GM12875 (cell line): ENCODE measurements around the gene TRPM8.

Source experiments
- H3K4me3 ChIP-seq: one replicate; pipeline ENCODE4 v1.5.1; 2011; ENCODE audit warnings: low read depth, low read length, control low read depth
- CTCF ChIP-seq: IDR thresholded peaks from 2 replicates; pipeline ENCODE4 v1.5.1; 2011; ENCODE audit warnings: low read depth, mild to moderate bottlenecking, control low read depth, inconsistent platforms, low read length, moderate library complexity, borderline replicate concordance; ENCODE audit not compliant: insufficient read depth

TRPM8 gene

GRCh38 chr2:233936089-233936488, 18.9 kb downstream of the TRPM8 start:
- no peak for TF ChIP-seq CTCF
- H3K4me3 ChIP-seq = no peak overlapping the region

GRCh38 chr2:233938676-233939370, 21.6 kb downstream of the TRPM8 start:
- TF ChIP-seq CTCF = no peak
- H3K4me3 ChIP-seq = no peak overlapping the region

- H3K4me3 ChIP-seq = no peak overlapping the region
- no peak for TF ChIP-seq CTCF
Observed at GRCh38 chr2:233940376-233941276, 23.5 kb downstream of the TRPM8 start.

- no peak for TF ChIP-seq CTCF
Observed at GRCh38 chr2:233942731-233943130, 25.6 kb downstream of the TRPM8 start.

GRCh38 chr2:233944269-233944668, 27.1 kb downstream of the TRPM8 start:
- H3K4me3 ChIP-seq = no peak overlapping the region
- no peak for TF ChIP-seq CTCF

More at GRCh38 chr2:233942731-233943130, 25.6 kb downstream of the TRPM8 start:
- no peak overlapping the region for H3K4me3 ChIP-seq

GRCh38 chr2:233944722-233945121, 27.5 kb downstream of the TRPM8 start:
- TF ChIP-seq CTCF = no peak
- H3K4me3 ChIP-seq = no peak overlapping the region
